CD4-positive, alpha-beta T cell treated with Interleukin-10 for 1 hour (primary cell): ENCODE data around the gene SF3B6.
A peak's percentile ranks its signal among the peaks of the same experiment; 100 is the strongest.

Experiments
- DNase-seq: peaks from one replicate; pipeline ENCODE4 v3.0.0-alpha.2; 2020

SF3B6 gene

DNA sequence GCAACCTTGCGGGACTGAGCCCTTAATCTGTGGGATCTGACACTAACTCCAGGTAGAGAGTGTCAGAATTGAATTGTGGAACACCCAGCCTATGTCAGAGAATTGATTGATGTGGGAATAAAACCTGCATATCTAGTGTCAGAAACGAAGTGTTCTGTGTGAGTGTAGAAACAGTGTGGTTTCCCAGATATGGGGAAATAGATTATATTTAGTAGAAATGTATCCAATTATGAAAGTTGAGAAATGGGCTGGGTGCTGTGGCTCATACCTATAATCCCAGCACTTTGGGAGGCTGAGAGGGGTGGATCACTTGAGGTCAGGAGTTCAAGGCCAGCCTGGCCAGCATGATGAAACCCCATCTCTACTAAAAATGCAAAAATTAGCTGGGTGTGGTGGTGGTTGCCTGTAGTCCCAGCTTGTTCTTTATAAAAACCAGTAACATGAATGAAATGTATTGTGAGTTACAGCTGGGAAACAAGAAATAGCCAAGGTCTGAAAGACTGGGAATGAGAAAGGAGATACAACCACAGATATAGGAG, 12.8 kb upstream of the SF3B6 start:
- DNase-seq: no peak

DNA sequence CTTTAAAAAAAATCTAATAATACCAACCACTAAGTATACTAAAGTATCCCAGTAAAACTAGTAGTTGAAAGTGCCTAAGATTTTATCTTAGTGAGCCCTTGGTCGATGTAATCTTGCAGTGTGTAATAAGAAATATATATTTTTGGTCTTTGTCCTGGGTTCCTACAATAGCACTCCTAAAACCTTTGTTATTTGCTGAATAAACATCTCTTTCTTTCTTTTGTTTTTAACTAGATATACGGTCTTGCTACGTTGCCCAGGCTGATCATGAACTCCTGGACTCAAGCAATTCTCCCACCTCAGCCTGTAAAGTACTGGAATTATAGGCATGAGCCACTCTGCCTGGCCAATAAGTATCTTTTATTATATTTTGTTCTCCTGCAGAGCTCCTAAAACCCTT, 10.9 kb upstream of the SF3B6 start:
- DNase-seq: no peak

DNA sequence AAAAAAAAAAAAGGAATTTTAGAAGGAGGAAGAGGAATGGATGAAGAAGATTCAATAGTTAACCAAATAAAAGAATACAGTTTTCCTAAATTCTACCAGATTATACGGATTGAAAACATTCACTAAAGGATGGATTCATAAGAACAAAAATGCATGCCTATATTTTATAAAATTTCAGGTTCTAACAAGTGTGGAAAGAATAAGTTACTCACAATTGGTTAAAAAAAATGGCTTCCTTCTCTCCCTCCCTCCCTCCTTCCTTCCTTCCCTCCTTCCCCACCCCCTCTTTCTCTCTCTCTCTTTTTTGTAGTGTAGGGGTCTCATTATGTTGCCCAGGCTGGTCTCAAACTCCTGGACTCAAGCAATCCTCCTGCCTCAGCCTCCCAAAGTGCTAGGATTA, 10.1 kb upstream of the SF3B6 start:
- no peak for DNase-seq

DNA sequence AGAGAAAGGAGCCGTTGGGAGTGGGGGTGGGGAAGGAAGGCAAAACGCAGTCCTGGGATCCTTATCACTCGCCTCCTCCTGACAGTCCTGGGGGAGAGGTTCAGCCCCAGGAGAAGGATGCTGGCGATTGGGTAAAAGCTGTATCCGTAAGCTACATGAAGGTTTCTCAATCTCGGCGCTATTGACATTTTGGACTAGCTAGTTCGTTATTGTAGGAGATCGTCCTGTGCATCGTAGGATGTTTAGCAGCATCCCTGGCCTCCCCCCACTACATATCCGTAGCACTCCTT, 9.0 kb upstream of the SF3B6 start:
- DNase-seq: no peak

DNA sequence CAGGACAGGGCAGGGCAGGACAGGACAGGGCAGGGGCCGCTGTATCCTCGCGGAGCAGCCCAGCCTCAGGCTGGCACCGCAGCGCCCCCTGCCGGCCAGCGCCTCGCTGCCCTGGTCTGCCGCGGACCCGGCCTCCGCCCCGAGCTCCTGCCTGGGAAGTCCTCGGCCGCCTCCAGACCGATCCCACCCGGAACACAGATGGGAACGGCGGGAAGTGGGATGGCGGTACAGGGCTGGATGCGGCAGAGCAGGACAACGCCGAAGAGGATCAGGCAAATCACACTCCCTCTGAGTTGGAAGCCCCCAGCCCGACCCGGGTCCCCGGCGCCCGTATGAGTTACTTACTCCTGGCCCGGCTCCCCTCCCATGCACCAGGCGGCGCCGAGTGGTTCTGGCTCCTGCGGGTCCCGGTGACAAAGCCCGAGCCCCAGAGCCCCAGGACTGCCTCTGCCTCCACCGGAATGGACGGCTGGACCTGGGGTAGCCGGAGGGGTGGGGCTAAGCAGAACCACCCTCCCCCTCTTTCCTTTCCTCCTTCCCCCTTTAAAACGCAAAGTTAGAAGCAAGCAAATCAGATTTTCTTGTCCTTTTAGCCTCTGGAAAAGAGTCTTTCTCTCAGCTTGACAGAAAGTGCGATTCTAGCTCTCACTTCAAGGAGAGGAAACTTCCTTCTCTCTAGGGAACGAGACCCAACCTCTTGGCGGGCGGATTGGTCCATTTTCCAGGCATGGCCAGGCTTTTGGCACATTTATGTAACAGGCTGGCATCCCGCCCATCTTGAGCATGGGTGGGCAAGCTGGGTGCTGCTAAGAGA, 8.5 kb upstream of the SF3B6 start, which contains the start of gene TP53I3:
TP53I3 (minus strand) TSS at position 449 of the 814 bp plus-strand sequence. CDS start 508 bp downstream, outside the sequence.
- peak; percentile 78 for DNase-seq

DNA sequence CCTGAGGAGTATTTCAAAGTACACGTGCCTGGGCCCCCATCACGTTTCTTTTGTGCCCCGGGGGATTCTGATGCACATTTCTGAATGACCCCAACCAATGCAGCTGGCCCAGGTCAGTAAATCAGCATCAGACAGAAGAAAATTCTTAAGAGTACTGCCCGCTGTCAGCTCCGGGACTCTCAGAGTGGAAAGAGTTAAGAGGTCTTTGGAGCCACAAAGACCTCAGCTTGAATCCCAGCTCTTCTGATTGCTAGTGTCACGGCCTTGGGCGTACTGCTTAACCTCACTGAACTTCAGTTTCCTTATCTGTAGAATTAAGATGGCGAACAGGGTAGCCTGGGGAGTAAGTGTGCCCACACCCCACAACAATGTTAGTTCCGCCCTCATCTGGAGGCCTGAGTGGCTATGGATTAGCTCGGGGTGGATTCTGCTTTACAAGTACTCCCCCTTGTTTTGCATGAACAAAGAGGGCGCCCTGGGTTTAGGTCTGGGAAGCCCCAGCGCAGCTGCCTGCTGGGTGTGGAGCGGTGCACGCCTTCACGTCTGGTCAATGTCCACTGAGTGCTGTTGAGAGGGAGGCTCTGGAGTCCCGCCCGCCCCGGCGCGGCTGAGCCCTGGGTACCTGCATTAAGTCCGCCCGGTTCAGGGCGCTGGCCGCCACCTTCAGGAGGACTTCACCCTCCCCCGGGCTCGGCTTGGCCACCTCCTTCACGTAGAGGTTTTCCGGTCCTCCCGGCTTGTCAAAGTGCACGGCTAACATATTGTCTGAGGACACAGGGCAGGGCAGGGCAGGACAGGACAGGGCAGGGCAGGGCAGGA, 7.7 kb upstream of the SF3B6 start:
- peak; percentile 52 for DNase-seq

DNA sequence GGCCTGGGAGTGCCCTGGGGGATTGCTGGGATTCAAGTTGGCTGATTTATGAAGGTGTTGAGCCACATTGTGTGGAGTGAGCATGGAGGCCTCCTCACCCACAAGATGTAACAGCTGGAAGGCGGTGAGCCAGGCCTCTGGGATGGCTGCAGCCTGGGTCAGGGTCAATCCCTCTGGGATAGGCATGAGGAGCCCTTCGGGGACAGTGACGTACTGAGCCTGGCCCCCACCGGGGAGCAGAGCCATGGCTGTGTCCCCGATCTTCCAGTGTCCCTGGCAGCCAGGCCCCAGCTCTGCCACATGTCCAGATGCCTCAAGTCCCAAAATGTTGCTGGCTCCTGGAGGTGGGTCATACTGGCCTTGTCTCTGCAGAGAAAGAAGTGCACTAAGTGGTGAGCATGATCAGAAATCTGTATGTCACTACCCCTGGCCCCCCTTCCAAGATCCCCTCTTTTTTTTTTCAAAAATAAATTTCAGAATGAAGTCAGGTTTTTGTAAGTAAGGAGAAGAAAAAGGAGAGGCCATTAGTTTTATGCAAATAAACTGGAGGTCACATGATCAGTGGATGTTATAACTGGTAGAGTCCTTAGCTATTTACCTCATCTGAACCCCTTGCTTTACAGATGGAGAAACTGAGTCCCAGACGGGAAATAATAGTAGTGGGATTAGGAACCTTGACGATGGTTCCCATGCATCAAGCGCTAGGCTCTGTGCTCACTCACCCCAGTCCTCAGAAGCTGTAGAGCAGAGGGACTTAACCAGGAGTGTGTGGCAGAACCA, 6.9 kb upstream of the SF3B6 start:
- no peak for DNase-seq

DNA sequence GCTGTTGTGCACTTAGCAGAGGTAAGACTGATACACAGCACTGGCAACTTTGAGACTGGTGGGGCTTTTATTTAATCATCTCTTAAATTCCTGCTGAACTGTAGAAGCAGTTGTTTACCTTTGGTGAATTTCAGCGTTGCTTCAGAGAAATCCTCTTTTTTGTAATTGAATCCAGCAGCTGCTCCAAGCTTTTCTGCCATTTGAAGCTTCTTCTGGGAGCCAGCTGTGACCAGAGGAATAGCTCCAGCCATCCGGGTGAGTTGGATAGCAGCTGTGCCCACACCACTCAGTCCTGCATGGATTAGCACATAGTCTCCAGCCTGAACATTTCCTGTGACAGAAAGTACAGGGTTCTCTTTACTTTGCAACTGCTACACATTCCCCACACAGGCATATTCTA, 4.6 kb upstream of the SF3B6 start:
- no peak for DNase-seq

DNA sequence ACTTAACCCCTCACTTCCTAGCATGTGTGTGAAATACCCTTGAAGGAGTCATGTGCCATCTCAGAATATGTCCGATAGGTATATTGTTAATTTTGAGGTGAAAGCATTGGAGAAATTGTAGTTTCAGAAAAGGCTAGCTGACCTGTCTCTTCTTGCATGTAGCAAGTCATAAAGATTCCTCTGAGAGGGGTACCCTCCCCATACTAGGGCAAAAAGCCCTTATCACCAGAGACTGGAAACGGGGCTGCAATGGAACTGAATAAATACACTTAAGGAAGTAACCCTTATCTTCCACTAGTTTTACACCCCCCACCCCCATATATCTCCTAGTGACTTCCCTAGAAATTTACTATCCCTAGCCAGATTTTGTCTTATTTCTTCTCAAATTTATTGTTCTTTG, 1.8 kb upstream of the SF3B6 start:
- no peak for DNase-seq

DNA sequence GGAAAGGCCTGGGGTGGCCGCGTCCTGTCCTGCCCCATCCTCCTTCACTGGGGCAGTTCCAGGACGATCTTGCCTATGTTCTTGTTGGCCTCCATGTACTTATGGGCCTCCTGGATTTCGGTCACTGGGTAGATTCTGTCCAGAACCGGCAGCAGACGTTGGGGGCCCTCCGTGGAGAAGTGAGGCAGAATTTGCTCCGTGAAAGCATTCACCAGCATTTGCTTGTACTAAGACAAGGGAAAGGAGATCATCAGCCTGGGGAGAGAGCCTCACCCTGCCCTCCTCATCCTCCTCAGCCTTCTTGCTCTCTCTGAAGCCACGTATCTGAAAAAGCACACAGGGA, 1.4 kb upstream of the SF3B6 start:
- no peak for DNase-seq

DNA sequence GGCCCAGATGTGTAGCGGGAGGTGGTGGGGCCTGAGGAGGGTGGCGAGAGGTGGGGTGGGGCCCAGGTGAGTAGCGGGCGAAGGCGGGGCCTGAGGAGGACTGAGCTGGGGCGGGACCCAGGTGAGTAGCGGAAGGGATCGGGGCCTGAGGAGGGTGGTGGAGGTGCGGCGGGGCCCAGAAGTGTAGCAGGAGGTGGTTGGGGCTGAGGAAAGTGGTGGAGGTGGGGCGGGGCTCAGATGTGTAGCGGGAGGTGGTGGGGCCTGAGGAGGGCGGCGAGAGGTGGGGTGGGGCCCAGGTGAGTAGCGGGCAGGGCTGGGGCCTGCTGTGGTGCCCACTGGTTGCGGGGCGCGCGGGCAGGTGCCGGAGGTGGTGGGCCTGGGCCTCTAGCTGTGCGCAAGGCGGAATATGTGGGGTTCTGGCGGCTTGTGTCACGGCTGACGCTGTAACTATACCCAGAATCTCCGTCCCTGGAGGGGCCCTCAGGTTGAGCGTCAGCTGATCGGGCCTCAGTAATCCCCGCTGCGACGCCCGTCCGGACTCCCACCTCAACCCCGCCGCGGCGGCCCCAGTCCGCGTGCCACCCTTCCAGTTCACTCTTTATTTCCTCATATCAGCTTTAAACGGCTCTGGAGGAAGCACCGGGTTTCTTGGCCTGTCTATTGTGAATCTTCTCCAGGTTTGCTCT, 866 bp upstream of the SF3B6 start:
- DNase-seq: no peak

DNA sequence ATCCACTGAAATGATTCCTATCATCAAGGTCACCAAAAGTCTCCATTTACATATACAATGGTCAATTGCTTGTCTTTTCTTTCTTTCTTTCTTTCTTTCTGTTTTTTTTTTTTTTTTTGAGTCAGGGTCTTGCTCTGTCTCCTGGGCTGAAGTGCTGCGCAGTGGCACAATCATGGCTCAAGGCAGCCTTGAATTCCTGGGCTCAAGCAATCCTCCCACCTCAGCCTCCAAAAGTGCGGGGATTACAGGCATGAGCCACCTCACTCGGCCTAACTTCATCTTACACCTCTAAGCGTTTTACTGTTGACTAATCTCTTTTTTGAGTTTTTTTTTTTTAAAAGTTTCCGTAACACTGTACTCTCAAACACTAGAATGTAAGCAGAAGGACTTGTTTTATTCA, 867 bp downstream of the SF3B6 start:
- no peak for DNase-seq

DNA sequence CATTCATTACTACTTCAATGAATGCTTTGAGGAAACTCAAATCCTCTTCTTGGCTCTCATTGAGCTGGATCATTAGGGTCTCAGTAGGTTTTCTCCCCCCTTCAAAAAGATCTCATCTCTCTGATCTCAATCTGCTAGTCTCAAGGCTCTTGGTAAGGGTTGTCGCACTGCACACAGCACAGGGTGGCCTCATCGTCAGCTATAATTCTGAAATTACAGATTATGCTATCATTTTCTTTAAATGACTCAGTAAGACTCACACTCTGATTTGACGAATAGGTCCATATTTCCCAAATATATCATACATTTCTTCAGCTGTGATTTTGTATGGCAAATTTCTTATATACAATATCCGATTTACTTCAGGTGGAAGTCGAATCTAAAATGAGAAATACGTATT, 2.3 kb downstream of the SF3B6 start:
- no peak for DNase-seq

DNA sequence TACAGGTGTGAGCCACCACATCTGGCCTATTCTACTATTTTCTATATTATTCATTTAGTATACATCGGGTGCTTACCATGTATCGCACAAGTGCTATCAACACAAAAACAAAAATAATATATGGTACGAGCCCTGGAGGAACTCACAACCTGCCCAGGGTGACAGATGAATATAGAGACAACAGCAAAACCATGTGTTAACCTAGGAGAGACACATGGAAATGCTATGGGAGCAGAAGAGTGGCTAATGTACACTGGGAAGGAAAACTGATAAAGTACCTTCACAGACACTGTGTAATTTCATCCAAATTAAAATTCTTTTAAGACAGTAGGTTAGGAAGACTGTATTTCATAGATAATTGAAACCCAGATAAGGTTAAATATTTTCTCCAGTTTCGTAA, 3.9 kb downstream of the SF3B6 start:
- DNase-seq: no peak

DNA sequence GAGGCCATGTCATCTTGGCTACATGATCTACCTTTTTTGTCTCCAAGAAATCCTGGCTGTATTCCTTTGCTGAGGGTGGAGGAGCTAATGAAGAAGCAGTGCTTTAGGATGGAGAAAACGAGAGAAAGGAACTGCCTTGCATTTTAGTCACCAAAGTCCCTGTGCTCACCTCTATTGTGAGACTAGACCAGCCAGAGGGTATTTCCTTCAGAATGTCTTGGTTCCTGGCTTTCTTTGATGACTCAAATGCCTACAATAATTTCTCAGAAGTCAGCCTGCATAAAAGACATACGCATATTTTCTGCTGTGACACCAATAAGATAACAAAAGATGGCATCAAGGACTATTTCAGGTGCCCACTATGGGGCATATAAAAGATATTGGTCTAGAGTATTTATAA, 10.8 kb downstream of the SF3B6 start:
- DNase-seq: no peak

DNA sequence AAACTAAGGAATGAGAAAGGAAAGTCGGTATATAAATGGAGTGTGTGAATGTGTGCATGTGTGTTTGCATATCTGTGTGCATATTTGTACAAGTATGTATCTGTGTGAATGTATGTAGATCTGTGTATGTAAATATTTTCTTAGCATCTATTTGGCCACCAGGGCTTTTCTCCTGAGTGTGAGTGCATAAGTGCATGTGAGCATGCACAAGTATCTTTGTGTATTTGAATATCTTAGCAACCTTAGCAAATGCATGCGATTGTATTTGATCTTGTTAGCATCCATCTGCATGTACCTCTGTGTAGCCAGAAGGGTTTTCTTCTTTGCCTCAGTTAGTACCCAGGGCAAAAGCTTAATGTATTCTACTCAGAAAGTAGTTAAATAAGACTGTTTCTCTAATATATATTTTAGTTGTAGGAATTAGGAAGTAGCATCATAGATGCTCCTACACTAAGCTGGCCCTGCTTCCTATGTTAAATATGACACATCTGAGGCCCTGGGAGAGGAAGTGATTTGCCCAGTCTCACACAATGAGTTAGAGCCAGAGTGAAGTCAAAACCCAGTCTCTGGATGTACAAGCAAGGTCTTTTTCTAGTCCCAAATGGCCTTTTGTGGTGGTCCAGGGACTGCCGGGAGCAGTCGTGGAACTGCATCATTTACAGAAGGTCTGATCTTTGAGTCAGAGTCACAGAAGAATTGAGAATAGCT, 17.4 kb downstream of the SF3B6 start:
- DNase-seq: no peak

DNA sequence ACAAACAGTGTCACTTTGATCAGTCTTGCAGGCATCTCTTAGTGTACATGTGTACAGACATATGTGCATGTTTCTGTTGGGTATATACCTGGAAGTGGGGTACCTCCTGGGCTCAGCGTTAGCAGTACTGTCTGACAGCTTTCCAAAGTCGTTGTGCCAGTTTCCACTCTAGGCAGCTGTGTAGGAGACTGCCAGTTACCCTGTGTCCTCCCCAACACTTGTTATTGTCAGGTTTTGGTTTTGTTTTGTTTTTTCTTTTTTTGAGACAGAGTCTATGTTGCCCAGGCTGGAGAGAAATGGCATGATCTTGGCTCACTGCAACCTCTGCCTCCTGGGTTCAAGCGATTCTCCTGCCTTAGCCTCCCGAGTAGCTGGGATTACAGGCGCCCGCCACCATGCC, 20.4 kb downstream of the SF3B6 start:
- DNase-seq: no peak

DNA sequence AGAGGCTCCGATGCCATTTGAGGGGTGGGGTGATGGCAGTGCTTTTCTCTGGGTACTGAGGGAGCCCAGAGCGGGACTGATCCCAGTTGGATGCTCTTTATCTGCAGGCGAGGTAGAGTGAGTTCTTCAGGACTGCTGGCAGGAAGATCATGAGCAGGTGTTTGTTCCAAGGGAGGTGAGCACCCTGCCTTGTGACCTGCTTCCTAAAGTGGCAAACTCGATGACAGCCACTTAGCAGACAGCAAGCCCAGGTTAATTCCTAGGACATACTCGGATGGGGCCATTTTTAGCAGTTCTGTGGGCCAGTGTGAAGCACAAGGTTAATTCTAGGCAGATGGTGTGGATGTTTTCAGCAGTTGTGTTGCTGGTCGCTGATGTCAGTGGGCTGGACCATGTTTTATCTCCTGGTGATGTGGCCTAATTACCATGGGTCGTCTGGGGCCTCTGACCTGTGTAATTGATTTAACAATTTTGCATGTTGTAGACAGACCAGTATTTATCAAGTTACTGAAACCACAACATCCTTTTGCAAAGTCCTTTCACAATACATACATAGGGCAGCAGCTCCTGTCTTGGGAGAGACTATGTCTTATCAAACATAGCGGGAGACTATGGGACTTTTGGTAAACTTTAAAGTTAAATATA, 21.6 kb downstream of the SF3B6 start:
- no peak for DNase-seq

DNA sequence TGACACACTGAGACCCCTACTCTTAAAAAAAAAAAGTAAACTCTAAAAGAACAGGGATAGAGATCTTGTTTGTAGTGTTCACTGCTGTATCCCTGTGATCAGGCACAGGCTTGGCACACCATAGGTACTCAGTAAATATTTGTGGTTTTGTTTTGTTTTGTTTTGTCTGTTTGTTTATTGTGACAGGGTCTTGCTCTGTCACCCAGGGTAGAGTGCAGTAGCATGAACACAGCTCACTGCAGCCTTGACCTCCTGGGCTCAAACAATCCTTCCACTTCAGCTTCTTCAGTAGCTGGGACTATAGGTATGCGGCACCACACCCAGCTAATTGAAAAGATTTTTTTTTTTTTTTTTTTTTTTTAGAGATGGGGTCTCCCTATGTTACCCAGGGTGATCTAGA, 23.2 kb downstream of the SF3B6 start:
- DNase-seq: no peak

DNA sequence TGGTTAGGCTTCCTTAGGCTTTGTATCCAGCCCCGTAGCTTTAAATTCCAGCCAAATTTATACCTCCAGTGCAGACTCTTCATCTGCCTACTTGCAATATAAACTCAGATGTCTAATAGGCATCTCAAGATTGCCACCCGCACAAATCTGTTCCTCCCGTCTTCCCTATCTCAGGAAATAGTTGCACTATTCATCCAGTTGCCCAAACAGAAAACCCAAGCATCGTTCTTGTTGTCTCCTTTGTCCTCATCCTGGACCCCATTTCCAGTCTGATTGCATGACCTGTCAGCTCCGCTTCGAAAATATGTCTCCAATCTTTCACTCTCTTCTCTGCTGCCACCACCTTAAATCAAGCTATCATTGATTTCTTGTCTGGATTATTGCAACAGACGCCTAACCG, 24.3 kb downstream of the SF3B6 start:
- DNase-seq: no peak

DNA sequence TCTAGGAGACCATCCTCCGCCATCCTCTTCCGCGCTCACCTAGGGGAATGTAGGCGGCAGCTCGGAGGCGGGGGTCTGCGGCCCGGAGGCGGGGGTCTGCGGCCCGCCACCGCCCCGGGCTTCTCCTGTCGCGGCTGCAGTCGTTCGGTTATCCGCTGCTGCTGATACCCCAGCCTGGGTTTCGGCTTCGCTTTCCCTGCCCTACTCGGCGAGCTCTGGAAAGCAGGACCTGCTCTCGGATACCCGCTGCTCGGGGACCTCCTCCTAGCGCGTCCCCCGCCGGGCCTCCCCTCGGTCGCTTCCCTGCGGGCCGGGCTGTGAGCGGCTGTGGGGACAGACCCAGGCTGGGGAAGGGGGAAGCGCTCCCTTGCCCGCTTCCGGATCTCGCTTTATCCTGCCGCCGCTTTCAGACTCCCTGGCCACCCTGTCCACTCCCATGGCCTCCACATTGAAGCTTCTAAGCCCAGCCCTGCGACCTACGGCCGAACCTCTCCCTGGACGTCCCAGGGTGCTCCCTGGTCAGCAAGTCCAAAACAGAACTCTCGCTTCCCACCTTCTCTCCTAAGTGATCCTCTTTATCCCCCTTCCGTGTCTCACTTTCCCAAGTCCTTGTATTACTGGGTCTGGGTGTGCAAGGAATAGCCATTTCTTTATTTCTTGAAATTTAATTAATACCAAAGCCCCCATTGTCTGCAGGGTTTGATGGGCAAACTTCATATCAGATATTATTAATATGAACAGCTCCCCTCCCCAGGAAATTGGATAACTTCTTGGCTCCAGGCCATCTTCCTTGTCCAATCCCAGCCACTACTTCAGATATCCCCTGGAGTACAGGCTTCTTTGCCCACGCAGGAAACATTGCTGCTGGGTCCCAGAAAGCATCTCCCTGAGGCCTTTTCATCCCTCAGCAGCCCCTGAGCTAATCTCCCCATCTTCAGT, 25.8 kb downstream of the SF3B6 start:
- DNase-seq: no peak
